ENCODE measurements around the gene RTN4R. TPM values are rescaled to one million over a fixed set of nuclear protein-coding genes. Genes with fewer than 3 reads are reported as not detected.

RTN4R gene
- total and polyA plus RNA-seq, 2 experiments from 2014 or later, result 10.6 to 38.4 TPM

- no peak for TF ChIP-seq POLR2AphosphoS5 (IDR thresholded peaks at IDR 0.05; ENCODE audit: low read depth)
- TF ChIP-seq, protein P1, sequence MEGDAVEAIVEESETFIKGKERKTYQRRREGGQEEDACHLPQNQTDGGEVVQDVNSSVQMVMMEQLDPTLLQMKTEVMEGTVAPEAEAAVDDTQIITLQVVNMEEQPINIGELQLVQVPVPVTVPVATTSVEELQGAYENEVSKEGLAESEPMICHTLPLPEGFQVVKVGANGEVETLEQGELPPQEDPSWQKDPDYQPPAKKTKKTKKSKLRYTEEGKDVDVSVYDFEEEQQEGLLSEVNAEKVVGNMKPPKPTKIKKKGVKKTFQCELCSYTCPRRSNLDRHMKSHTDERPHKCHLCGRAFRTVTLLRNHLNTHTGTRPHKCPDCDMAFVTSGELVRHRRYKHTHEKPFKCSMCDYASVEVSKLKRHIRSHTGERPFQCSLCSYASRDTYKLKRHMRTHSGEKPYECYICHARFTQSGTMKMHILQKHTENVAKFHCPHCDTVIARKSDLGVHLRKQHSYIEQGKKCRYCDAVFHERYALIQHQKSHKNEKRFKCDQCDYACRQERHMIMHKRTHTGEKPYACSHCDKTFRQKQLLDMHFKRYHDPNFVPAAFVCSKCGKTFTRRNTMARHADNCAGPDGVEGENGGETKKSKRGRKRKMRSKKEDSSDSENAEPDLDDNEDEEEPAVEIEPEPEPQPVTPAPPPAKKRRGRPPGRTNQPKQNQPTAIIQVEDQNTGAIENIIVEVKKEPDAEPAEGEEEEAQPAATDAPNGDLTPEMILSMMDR (conservative IDR thresholded peaks at IDR 0.05; ENCODE audit: low read depth in 2 of 2), result no peak
These were observed 60.7 kb downstream of the RTN4R start (continued) for GRCh38 chr22:20207277-20208025.

GRCh38 chr22:20206709-20207215 lies 61.4 kb downstream of the RTN4R start:
- H3K79me2 ChIP-seq (replicated peaks; ENCODE audit: insufficient read depth), result no peaks in the 10 kb centered on the region
- H3K27me3 Mint-ChIP-seq (ENCODE audit: insufficient read depth, low read depth, poor library complexity), result peaks cover 12% of the 10 kb centered on the region
- no peak overlapping the region for H3K27ac ChIP-seq (ENCODE audit: low read depth)
- no peaks in the 10 kb centered on the region for H3K9me2 ChIP-seq (ENCODE audit: insufficient read depth)
- H3K27me3 ChIP-seq (ENCODE audit: insufficient read depth), result no peaks in the 10 kb centered on the region
- no peaks in the 10 kb centered on the region for H3K36me3 Mint-ChIP-seq (ENCODE audit: low read depth)
- TF ChIP-seq ZNF331 (CRISPR knock-in tag; IDR thresholded peaks at IDR 0.05; ENCODE audit: low read depth) (no peak), EZH2 (IDR thresholded peaks at IDR 0.05; ENCODE audit: low read depth, unreplicated experiment) (no peak)
- TF ChIP-seq, protein P1 (conservative IDR thresholded peaks at IDR 0.05; ENCODE audit: low read depth in 2 of 2), result peak in 1 of 2 experiments; percentile 35; a peak in 2 of 4 replicates
- H3K9me3 Mint-ChIP-seq, result no peaks in the 10 kb centered on the region
- peaks cover 17% of the 10 kb centered on the region for H3K4me1 ChIP-seq (ENCODE audit: insufficient read depth)
- no peak overlapping the region for H3K4me3 Mint-ChIP-seq
- H4K20me1 ChIP-seq (replicated peaks; ENCODE audit: insufficient read depth), result no peaks in the 10 kb centered on the region
- H3K4me1 Mint-ChIP-seq, result peaks cover 37% of the 10 kb centered on the region
- peak overlapping the region; percentile 98; the same call in 1 of the 2 replicates for H2AFZ ChIP-seq
- H3K36me3 ChIP-seq (ENCODE audit: insufficient read depth), result no peaks in the 10 kb centered on the region
- H3F3A ChIP-seq (replicated peaks; ENCODE audit: low read depth), result no peaks in the 10 kb centered on the region
- no peak overlapping the region for H3K4me3 ChIP-seq
- DNase-seq (ENCODE audit: low spot score), result no peak
- peak; percentile 3; the same call in 1 of the 3 replicates for ATAC-seq
- peak overlapping the region; percentile 48; the same call in 1 of the 2 replicates for H3K4me2 ChIP-seq
- no peak overlapping the region for H3K27ac Mint-ChIP-seq

DNA sequence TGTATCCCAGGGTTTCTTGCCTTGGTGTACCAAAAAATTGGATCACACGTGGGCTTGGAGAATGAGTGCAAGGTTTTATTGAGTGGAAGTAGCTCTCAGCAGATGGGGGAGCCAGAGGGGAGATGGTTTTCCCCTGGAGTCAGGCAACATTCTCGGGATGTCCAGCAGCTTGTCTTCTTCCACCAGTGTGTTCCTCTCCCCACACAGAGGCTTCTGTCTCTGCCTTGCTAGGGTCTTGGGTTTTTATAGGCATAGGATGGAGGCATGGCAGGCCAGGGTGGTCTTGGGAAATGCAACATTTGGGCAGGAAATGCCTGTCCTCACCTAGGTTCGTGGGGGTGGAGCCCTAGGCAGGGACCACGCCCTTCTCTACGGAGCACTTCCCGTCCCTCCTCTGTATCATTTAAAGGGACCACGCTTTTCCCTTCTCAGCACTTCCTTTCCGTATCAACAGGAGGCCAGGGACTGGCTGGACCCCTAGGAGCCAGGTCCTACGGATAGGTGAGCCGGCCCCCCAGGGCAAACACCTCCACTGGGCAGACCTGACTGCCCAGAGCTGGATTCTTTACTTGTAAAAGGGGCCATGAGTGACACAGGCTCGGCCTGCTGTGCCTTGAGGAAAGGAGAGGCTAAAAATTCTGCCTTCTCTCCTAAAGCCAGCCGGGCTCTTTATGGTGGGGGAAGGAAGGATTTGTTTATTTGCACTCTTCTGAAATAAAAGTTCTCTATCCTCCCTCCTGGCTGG lies 62.0 kb downstream of the RTN4R start:
- H3K9me3 Mint-ChIP-seq, result no peaks in the 10 kb centered on the region
- H3K9me2 ChIP-seq (ENCODE audit: insufficient read depth), result no peaks in the 10 kb centered on the region
- ATAC-seq (peak; percentile 63), DNase-seq (ENCODE audit: low spot score) (peak; percentile 70)
- peaks cover 17% of the 10 kb centered on the region for H3K4me1 ChIP-seq (ENCODE audit: insufficient read depth)
- no peaks in the 10 kb centered on the region for H3K79me2 ChIP-seq (replicated peaks; ENCODE audit: insufficient read depth)
- no peaks in the 10 kb centered on the region for H4K20me1 ChIP-seq (replicated peaks; ENCODE audit: insufficient read depth)
- H3K4me3 ChIP-seq, result no peak overlapping the region
- H3F3A ChIP-seq (replicated peaks; ENCODE audit: low read depth), result no peaks in the 10 kb centered on the region
- no peaks in the 10 kb centered on the region for H3K27me3 ChIP-seq (ENCODE audit: insufficient read depth)
- H3K27me3 Mint-ChIP-seq (ENCODE audit: insufficient read depth, low read depth, poor library complexity), result peaks cover 12% of the 10 kb centered on the region
- peak overlapping the region; percentile 54 for H3K4me3 Mint-ChIP-seq
- peaks cover 37% of the 10 kb centered on the region for H3K4me1 Mint-ChIP-seq
- peak overlapping the region; percentile 81 for H3K27ac Mint-ChIP-seq
- H3K4me2 ChIP-seq, result peak overlapping the region; percentile 48; the same call in 1 of the 2 replicates
- H3K36me3 ChIP-seq (ENCODE audit: insufficient read depth), result no peaks in the 10 kb centered on the region
- no peak overlapping the region for H3K27ac ChIP-seq (ENCODE audit: low read depth)
- H2AFZ ChIP-seq, result peak overlapping the region; percentile 98
- no peaks in the 10 kb centered on the region for H3K36me3 Mint-ChIP-seq (ENCODE audit: low read depth)
- TF ChIP-seq ZNF331 (CRISPR knock-in tag; IDR thresholded peaks at IDR 0.05; ENCODE audit: low read depth) (no peak), ETS1 (IDR thresholded peaks at IDR 0.05) (no peak), CREB1 (CRISPR knock-in tag; IDR thresholded peaks at IDR 0.05; ENCODE audit: low read depth) (no peak), EZH2 (IDR thresholded peaks at IDR 0.05; ENCODE audit: low read depth, unreplicated experiment) (no peak), NANOG (IDR thresholded peaks at IDR 0.05; ENCODE audit: borderline replicate concordance) (no peak), ZNF114 (CRISPR knock-in tag; IDR thresholded peaks at IDR 0.05) (no peak), EZH2phosphoT487 (IDR thresholded peaks at IDR 0.05; ENCODE audit: unreplicated experiment) (no peak)
- TF ChIP-seq, protein P1 (conservative IDR thresholded peaks at IDR 0.05; ENCODE audit: low read depth in 2 of 2), result no peak
